Measurements from ENCODE around the gene PTPRN2. TPM values are rescaled to one million over a fixed set of nuclear protein-coding genes. Genes with fewer than 3 reads are reported as not detected.

Gene PTPRN2
- total and polyA plus RNA-seq, 2 donors (not counting 1 experiment from before 2014, with no cell fraction given), result 0.54 to 1.2 TPM

DNA sequence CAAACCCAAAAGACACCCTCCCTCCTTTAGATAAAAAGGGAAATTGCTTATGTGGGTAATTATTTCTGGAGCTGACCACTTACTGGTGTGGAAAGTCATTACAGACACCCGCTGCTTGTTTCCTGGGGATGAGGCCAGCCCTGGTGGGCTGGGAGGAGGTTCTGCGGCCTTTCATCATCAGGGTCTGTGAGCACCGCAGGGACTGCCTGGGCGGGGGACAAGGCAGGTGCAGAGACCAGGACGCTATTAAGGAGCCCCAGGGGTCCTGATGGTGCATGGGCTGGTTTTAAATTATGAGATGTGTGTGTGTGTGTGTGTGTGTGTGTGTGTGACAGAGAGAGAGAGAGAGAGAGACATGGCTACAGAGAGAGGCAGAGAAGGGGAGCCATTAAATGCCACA, 1079.6 kb downstream of the PTPRN2 start:
- no peaks in the 10 kb centered on the region for H3K9me3 ChIP-seq (ENCODE audit: control insufficient read depth, insufficient read depth, low read depth, low read length)
- no peaks in the 10 kb centered on the region for H3K27me3 ChIP-seq (ENCODE audit: control insufficient read depth, insufficient read depth, low read length)
- H3K79me2 ChIP-seq (ENCODE audit: control insufficient read depth, insufficient read depth, low read length), result no peaks in the 10 kb centered on the region
- no peak overlapping the region for H3K27ac ChIP-seq (ENCODE audit: insufficient read depth, low read length)
- TF ChIP-seq, protein P1, sequence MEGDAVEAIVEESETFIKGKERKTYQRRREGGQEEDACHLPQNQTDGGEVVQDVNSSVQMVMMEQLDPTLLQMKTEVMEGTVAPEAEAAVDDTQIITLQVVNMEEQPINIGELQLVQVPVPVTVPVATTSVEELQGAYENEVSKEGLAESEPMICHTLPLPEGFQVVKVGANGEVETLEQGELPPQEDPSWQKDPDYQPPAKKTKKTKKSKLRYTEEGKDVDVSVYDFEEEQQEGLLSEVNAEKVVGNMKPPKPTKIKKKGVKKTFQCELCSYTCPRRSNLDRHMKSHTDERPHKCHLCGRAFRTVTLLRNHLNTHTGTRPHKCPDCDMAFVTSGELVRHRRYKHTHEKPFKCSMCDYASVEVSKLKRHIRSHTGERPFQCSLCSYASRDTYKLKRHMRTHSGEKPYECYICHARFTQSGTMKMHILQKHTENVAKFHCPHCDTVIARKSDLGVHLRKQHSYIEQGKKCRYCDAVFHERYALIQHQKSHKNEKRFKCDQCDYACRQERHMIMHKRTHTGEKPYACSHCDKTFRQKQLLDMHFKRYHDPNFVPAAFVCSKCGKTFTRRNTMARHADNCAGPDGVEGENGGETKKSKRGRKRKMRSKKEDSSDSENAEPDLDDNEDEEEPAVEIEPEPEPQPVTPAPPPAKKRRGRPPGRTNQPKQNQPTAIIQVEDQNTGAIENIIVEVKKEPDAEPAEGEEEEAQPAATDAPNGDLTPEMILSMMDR (conservative IDR thresholded peaks at IDR 0.05 in 1 of 2, IDR thresholded peaks at IDR 0.05 in 1 of 2; ENCODE audit: low read depth in 1 of 2, low read length in 2 of 2), result no peak
- TF ChIP-seq EZH2 (IDR thresholded peaks at IDR 0.05; ENCODE audit: low read length, missing control alignments), result no peak
- H3K4me3 ChIP-seq (replicated peaks in 1 of 4; ENCODE audit: control extremely low read depth in 1 of 4, insufficient read depth in 1 of 4, low read depth in 3 of 4, low read length in 4 of 4), result no peak overlapping the region
- H3K4me1 ChIP-seq (ENCODE audit: control insufficient read depth, extremely low read depth, insufficient read depth, low read length), result no peaks in the 10 kb centered on the region
- H2AFZ ChIP-seq (ENCODE audit: low read length), result no peak overlapping the region
- no peaks in the 10 kb centered on the region for H4K20me1 ChIP-seq (ENCODE audit: control insufficient read depth, extremely low read depth, insufficient read depth, low read length)
- DNase-seq (ENCODE audit: low read depth in 2 of 2), result no peak
- no peak overlapping the region for H3K4me2 ChIP-seq (ENCODE audit: extremely low read depth, insufficient read depth, low read length)
- H3K36me3 ChIP-seq (ENCODE audit: control insufficient read depth, insufficient read depth, low read length), result no peaks in the 10 kb centered on the region
- H3K9ac ChIP-seq (ENCODE audit: insufficient read depth, low read length), result no peak overlapping the region

DNA sequence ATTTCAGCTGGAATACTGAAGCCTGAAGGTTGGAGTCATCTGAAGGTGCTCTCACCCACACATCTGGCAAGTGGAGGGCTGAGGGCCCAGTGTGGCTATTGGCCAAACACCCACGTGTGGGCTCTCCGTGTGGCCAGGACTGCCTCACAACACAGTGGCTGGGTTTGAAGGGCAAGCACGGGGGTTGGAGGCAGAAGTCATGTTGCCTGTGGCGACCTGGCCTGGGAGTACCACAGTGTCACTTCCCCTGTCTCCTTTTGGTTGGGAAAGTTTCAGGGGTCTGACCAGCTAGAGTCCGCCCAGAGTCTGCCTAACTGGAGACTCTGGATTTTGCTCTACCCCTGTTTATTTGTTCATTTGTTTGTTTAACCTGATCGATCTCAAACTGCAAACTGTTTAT, 1081.4 kb downstream of the PTPRN2 start:
- Histone ChIP-seq H3K27ac (ENCODE audit: insufficient read depth, low read length) (no peak overlapping the region), H3K4me2 (ENCODE audit: extremely low read depth, insufficient read depth, low read length) (no peak overlapping the region), H3K79me2 (ENCODE audit: control insufficient read depth, insufficient read depth, low read length) (no peaks in the 10 kb centered on the region), H3K4me1 (ENCODE audit: control insufficient read depth, extremely low read depth, insufficient read depth, low read length) (no peaks in the 10 kb centered on the region), H2AFZ (ENCODE audit: low read length) (no peak overlapping the region), H3K9me3 (ENCODE audit: control insufficient read depth, insufficient read depth, low read depth, low read length) (no peaks in the 10 kb centered on the region), H3K4me3 (replicated peaks in 1 of 4; ENCODE audit: control extremely low read depth in 1 of 4, insufficient read depth in 1 of 4, low read depth in 3 of 4, low read length in 4 of 4) (no peak overlapping the region), H3K9ac (ENCODE audit: insufficient read depth, low read length) (no peak overlapping the region), H4K20me1 (ENCODE audit: control insufficient read depth, extremely low read depth, insufficient read depth, low read length) (no peaks in the 10 kb centered on the region), H3K36me3 (ENCODE audit: control insufficient read depth, insufficient read depth, low read length) (no peaks in the 10 kb centered on the region), H3K27me3 (ENCODE audit: control insufficient read depth, insufficient read depth, low read length) (no peaks in the 10 kb centered on the region)
- no peak for DNase-seq (ENCODE audit: low read depth in 2 of 2)
- TF ChIP-seq, protein P1 (conservative IDR thresholded peaks at IDR 0.05 in 1 of 2, IDR thresholded peaks at IDR 0.05 in 1 of 2; ENCODE audit: low read depth in 1 of 2, low read length in 2 of 2), result no peak
- no peak for TF ChIP-seq EZH2 (IDR thresholded peaks at IDR 0.05; ENCODE audit: low read length, missing control alignments)

DNA sequence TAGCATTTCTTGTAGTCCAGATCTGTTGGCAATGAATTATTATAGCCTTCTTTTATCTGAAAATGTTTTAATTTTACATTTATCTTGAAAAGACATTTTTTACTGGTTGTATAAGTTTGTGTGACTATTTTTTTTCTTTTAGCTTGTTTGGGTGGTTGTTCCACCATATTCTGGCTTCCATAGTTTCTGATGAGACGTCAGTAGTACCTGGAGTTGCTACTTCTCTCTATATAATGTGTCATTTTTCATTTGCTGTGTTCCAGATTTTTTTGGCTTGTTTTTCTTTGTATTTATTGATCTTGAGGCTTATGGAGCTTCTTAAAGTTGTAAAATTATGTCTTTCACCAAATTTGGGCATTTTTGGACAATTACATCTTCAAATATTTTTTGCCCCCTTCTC, 1082.0 kb downstream of the PTPRN2 start:
- H3K4me3 ChIP-seq (replicated peaks in 1 of 4; ENCODE audit: control extremely low read depth in 1 of 4, insufficient read depth in 1 of 4, low read depth in 3 of 4, low read length in 4 of 4), result no peak overlapping the region
- H3K27me3 ChIP-seq (ENCODE audit: control insufficient read depth, insufficient read depth, low read length), result no peaks in the 10 kb centered on the region
- no peak overlapping the region for H2AFZ ChIP-seq (ENCODE audit: low read length)
- H4K20me1 ChIP-seq (ENCODE audit: control insufficient read depth, extremely low read depth, insufficient read depth, low read length), result no peaks in the 10 kb centered on the region
- H3K36me3 ChIP-seq (ENCODE audit: control insufficient read depth, insufficient read depth, low read length), result no peaks in the 10 kb centered on the region
- no peak overlapping the region for H3K4me2 ChIP-seq (ENCODE audit: extremely low read depth, insufficient read depth, low read length)
- TF ChIP-seq, protein P1 (conservative IDR thresholded peaks at IDR 0.05 in 1 of 2, IDR thresholded peaks at IDR 0.05 in 1 of 2; ENCODE audit: low read depth in 1 of 2, low read length in 2 of 2), result no peak
- no peak for TF ChIP-seq EZH2 (IDR thresholded peaks at IDR 0.05; ENCODE audit: low read length, missing control alignments)
- H3K9me3 ChIP-seq (ENCODE audit: control insufficient read depth, insufficient read depth, low read depth, low read length), result no peaks in the 10 kb centered on the region
- DNase-seq (ENCODE audit: low read depth in 2 of 2), result no peak
- H3K79me2 ChIP-seq (ENCODE audit: control insufficient read depth, insufficient read depth, low read length), result no peaks in the 10 kb centered on the region
- no peaks in the 10 kb centered on the region for H3K4me1 ChIP-seq (ENCODE audit: control insufficient read depth, extremely low read depth, insufficient read depth, low read length)
- H3K9ac ChIP-seq (ENCODE audit: insufficient read depth, low read length), result no peak overlapping the region
- H3K27ac ChIP-seq (ENCODE audit: insufficient read depth, low read length), result no peak overlapping the region

All from fibroblast of lung (primary cell).